ENCODE data around the gene LRRC40.
"Not testable (repeated sequence)": the region's sequence is repeated elsewhere in the genome, so short reads cannot be mapped to it uniquely, and the experiment has no call there.

The LRRC40 gene

GRCh38 chr1:70202173-70202758 lies 3.1 kb downstream of the LRRC40 start:
- DNase-seq (ENCODE audit: low read depth), result no peak

GRCh38 chr1:70200065-70200464 lies 5.3 kb downstream of the LRRC40 start:
- DNase-seq (ENCODE audit: low read depth), result no peak

- no peak for DNase-seq (ENCODE audit: low read depth)
Measured at GRCh38 chr1:70196333-70196732, 9.0 kb downstream of the LRRC40 start.

GRCh38 chr1:70195342-70195741 lies 10.0 kb downstream of the LRRC40 start:
- no peak for DNase-seq (ENCODE audit: low read depth)

- DNase-seq (ENCODE audit: low read depth), result no peak
Measured at GRCh38 chr1:70194601-70195000, 10.8 kb downstream of the LRRC40 start.

- not testable (repeated sequence) for DNase-seq (ENCODE audit: low read depth)
Measured at GRCh38 chr1:70192446-70192845, 12.9 kb downstream of the LRRC40 start.

GRCh38 chr1:70190180-70190579 lies 15.2 kb downstream of the LRRC40 start:
- no peak for DNase-seq (ENCODE audit: low read depth)

GRCh38 chr1:70188522-70188921 lies 16.9 kb downstream of the LRRC40 start:
- DNase-seq (ENCODE audit: low read depth), result no peak

- not testable (repeated sequence) for DNase-seq (ENCODE audit: low read depth)
Measured at GRCh38 chr1:70185181-70185580, 20.2 kb downstream of the LRRC40 start.

GRCh38 chr1:70171512-70171911 lies 33.9 kb downstream of the LRRC40 start:
- DNase-seq (ENCODE audit: low read depth), result no peak

GRCh38 chr1:70169018-70169839 lies 36.1 kb downstream of the LRRC40 start:
- peak; percentile 10 for DNase-seq (ENCODE audit: low read depth)

- no peak for DNase-seq (ENCODE audit: low read depth)
Measured at GRCh38 chr1:70168283-70168682, 37.1 kb downstream of the LRRC40 start.

- no peak for DNase-seq (ENCODE audit: low read depth)
Measured at GRCh38 chr1:70164350-70164749, 41.0 kb downstream of the LRRC40 start.

- peak; percentile 31 for DNase-seq (ENCODE audit: low read depth)
Measured at GRCh38 chr1:70156529-70157120, 48.8 kb downstream of the LRRC40 start.

- no peak for DNase-seq (ENCODE audit: low read depth)
Measured at GRCh38 chr1:70153739-70154138, 51.6 kb downstream of the LRRC40 start.

GRCh38 chr1:70150444-70150843 lies 54.9 kb downstream of the LRRC40 start:
- no peak for DNase-seq (ENCODE audit: low read depth)

GRCh38 chr1:70146488-70146887 lies 58.9 kb downstream of the LRRC40 start:
- DNase-seq (ENCODE audit: low read depth), result peak; percentile 61

- DNase-seq (ENCODE audit: low read depth), result peak; percentile 61
Measured at GRCh38 chr1:70143048-70143659, 62.2 kb downstream of the LRRC40 start.

GRCh38 chr1:70142075-70142474 lies 63.3 kb downstream of the LRRC40 start:
- DNase-seq (ENCODE audit: low read depth), result peak; percentile 45

GRCh38 chr1:70140894-70141293 lies 64.5 kb downstream of the LRRC40 start:
- DNase-seq (ENCODE audit: low read depth), result peak; percentile 18

- DNase-seq (ENCODE audit: low read depth), result peak; percentile 82
Measured at GRCh38 chr1:70140343-70140742, 65.0 kb downstream of the LRRC40 start.

GRCh38 chr1:70134148-70134547 lies 71.2 kb downstream of the LRRC40 start:
- no peak for DNase-seq (ENCODE audit: low read depth)

- DNase-seq (ENCODE audit: low read depth), result no peak
Measured at GRCh38 chr1:70117046-70117445, 88.3 kb downstream of the LRRC40 start.

All from iris pigment epithelial cell (primary cell).